ENCODE results near the gene FLT3. TPM values are rescaled to one million over a fixed set of nuclear protein-coding genes. Genes with fewer than 3 reads are reported as not detected.

Gene FLT3
- total and polyA plus RNA-seq, 8 donors = 0.18 to 3.5 (median 1.2) TPM; not detected in 3

DNA sequence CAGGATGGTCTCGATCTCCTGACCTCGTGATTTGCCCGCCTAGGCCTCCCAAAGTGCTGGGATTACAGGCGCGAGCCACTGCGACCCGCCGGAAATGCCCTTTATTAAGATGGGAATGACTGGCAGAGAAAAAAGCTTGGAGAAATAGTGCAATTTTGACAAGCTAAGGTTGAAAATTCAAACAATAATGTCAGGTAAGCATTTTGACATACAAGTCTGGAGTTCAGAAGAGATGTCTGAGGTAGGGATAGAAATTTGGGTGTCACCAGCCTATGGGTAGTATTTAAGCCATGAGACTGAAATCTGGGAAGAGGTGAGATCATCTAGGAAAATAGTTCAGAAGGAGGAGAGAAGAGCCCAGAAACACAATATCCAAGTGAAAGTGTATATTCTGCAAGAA is 20.8 kb upstream of the FLT3 start:
- H3K27me3 ChIP-seq = peaks cover 0 to 20% (median 0%) of the 10 kb centered on the region in 3 donors
- H3K4me3 ChIP-seq = no peak overlapping the region
- TF ChIP-seq CTCF (IDR thresholded peaks at IDR 0.05) (no peak), POLR2A (IDR thresholded peaks at IDR 0.05) (no peak)
- H3K4me1 ChIP-seq = no peaks in the 10 kb centered on the region
- no peak for DNase-seq
- H3K27ac ChIP-seq = no peak overlapping the region
- H3K9me3 ChIP-seq = no peaks in the 10 kb centered on the region
- H3K36me3 ChIP-seq = no peaks in the 10 kb centered on the region
- intact Hi-C loops (cut with DNase I; ENCODE audit: low total_unique reads) = no loop called here
- WGBS, 5 donors = 94 to 98% (median 97%) methylated on average over 8 of the region's 8 CpGs

DNA sequence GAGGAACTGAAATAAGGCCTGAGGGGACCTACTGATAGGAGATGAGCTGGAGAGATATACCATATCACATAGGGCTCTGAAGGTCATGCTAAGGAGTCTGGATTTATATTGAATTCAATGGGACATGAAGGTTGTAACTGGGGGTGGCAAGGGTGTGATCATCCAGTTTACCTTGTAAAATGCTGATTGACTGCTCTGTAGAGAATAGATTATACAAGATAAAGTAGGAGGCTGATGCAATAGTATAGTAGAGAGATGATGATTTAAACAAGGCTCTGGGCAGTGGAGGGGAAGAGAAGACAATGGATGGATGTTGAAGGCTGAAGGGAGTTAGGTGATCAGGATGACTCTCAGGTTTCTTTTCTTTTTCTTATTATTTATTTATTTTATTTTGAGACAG is 19.9 kb upstream of the FLT3 start:
- DNase-seq = no peak
- Histone ChIP-seq H3K4me3 (no peak overlapping the region), H3K27ac (no peak overlapping the region), H3K36me3 (no peaks in the 10 kb centered on the region), H3K27me3 (peaks cover 0 to 20% (median 0%) of the 10 kb centered on the region in 3 donors), H3K9me3 (no peaks in the 10 kb centered on the region), H3K4me1 (no peaks in the 10 kb centered on the region)
- TF ChIP-seq CTCF (IDR thresholded peaks at IDR 0.05) = no peak
- no peak for TF ChIP-seq POLR2AphosphoS5 (IDR thresholded peaks at IDR 0.05)
- no peak for TF ChIP-seq POLR2A (IDR thresholded peaks at IDR 0.05)
- no peak for TF ChIP-seq EP300 (IDR thresholded peaks at IDR 0.05)
- intact Hi-C loops (cut with DNase I; ENCODE audit: low total_unique reads) = no loop called here

GRCh38 chr13:28117689-28118377 is 17.5 kb upstream of the FLT3 start:
- no peak overlapping the region for H3K4me3 ChIP-seq
- H3K27me3 ChIP-seq = peaks cover 0 to 13% (median 0%) of the 10 kb centered on the region in 3 donors
- H3K27ac ChIP-seq = no peak overlapping the region
- no peaks in the 10 kb centered on the region for H3K36me3 ChIP-seq
- H3K9me3 ChIP-seq = no peaks in the 10 kb centered on the region
- no peaks in the 10 kb centered on the region for H3K4me1 ChIP-seq
- TF ChIP-seq POLR2AphosphoS5 (IDR thresholded peaks at IDR 0.05) (no peak), CTCF (IDR thresholded peaks at IDR 0.05) (no peak), POLR2A (IDR thresholded peaks at IDR 0.05) (no peak), EP300 (IDR thresholded peaks at IDR 0.05) (no peak)
- intact Hi-C loops (cut with DNase I; ENCODE audit: low total_unique reads) = no loop called here
- WGBS, 5 donors = 58 to 66% (median 61%) methylated on average over 9 of the region's 9 CpGs
- DNase-seq = peak; percentile 35 to 46

DNA sequence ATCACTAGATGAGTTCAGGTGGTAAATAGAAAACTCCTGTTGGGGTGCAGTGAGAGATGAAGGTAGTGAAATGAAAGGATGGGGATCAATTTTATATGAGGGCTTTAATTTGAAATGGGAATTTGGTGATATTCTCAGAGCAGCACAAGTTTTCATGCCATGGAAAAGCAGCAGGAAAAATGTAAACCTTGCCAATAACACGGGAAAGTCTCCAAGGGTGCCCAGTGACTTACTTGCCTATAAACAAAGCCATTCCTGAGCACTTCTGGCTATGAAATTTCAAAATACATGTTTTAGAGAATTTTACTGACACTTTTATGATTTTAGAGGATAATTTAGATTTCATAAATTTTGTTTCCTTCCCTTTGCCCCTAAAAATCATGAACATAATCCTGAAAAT is 16.4 kb upstream of the FLT3 start:
- Histone ChIP-seq H3K27ac (no peak overlapping the region), H3K36me3 (no peaks in the 10 kb centered on the region), H3K4me3 (no peak overlapping the region), H3K9me3 (no peaks in the 10 kb centered on the region), H3K27me3 (peaks cover 0 to 13% (median 0%) of the 10 kb centered on the region in 3 donors), H3K4me1 (no peaks in the 10 kb centered on the region)
- DNase-seq = no peak
- TF ChIP-seq CTCF (IDR thresholded peaks at IDR 0.05) (no peak), EP300 (IDR thresholded peaks at IDR 0.05) (no peak), POLR2AphosphoS5 (IDR thresholded peaks at IDR 0.05) (no peak), POLR2A (IDR thresholded peaks at IDR 0.05) (no peak)
- intact Hi-C loops (cut with DNase I; ENCODE audit: low total_unique reads) = no loop called here
- 43 to 77% (median 64%) methylated on average over 1 of the region's 1 CpG for WGBS, 5 donors
